Mucosa of rectum (tissue), 2 donors: ENCODE results near the gene LYPD1.

Experiments used
- H3K27ac ChIP-seq, 2 donors: one replicate each; pipeline ENCODE4 v1.7.0; 2013; ENCODE audit warnings: inconsistent platforms in 2 of 2, low read depth in 2 of 2, low read length in 2 of 2
- H3K27me3 ChIP-seq, 2 donors: one replicate each; pipeline ENCODE4 v1.7.0; 2013; ENCODE audit warnings: low read length in 2 of 2; ENCODE audit not compliant: control insufficient read depth in 2 of 2, insufficient read depth in 2 of 2
- H3K36me3 ChIP-seq, 2 donors: one replicate each; pipeline ENCODE4 v1.7.0; 2013; ENCODE audit warnings: low read length in 2 of 2; ENCODE audit not compliant: control insufficient read depth in 2 of 2, insufficient read depth in 2 of 2
- H3K4me1 ChIP-seq, 2 donors: one replicate each; pipeline ENCODE4 v1.7.0; 2013; ENCODE audit warnings: low read length in 2 of 2, mild to moderate bottlenecking in 1 of 2; ENCODE audit not compliant: control insufficient read depth in 2 of 2, insufficient read depth in 2 of 2
- H3K4me3 ChIP-seq, 2 donors: one replicate each; pipeline ENCODE4 v1.7.0; 2013; ENCODE audit warnings: low read length in 2 of 2
- H3K9ac ChIP-seq, 2 donors: one replicate each; pipeline ENCODE4 v1.7.0; 2013; ENCODE audit warnings: low read length in 2 of 2, low read depth in 1 of 2, mild to moderate bottlenecking in 1 of 2
- H3K9me3 ChIP-seq, 2 donors: one replicate each; pipeline ENCODE4 v1.7.0; 2013; ENCODE audit warnings: low read length in 2 of 2; ENCODE audit not compliant: control insufficient read depth in 2 of 2
- donor health status: healthy.
- donor health status: Normal muscosa, but diverticular disease.

The LYPD1 gene

DNA sequence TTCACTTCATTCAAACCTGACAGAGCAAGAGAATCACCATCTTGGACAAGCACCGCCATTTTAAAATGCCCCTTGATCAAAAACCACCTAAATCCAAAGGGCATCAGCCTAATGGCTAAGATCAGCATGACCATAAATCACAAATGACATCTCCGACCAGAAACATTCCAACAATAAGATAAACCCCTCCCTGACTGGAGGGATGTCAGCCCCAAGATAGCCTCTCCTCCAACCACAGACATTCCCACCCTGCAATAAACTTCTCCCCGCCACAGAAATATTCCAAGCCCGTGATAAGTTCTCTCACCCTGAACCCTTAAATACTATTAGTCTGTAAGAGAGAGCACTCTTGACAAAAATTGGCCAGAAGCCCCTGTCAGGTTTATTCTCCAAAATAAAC, 21.6 kb upstream of the LYPD1 start:
- Histone ChIP-seq H3K4me3 (no peak overlapping the region), H3K9ac (no peak overlapping the region), H3K9me3 (no peaks in the 10 kb centered on the region), H3K27me3 (no peaks in the 10 kb centered on the region), H3K4me1 (no peaks in the 10 kb centered on the region), H3K27ac (no peak overlapping the region), H3K36me3 (no peaks in the 10 kb centered on the region)

DNA sequence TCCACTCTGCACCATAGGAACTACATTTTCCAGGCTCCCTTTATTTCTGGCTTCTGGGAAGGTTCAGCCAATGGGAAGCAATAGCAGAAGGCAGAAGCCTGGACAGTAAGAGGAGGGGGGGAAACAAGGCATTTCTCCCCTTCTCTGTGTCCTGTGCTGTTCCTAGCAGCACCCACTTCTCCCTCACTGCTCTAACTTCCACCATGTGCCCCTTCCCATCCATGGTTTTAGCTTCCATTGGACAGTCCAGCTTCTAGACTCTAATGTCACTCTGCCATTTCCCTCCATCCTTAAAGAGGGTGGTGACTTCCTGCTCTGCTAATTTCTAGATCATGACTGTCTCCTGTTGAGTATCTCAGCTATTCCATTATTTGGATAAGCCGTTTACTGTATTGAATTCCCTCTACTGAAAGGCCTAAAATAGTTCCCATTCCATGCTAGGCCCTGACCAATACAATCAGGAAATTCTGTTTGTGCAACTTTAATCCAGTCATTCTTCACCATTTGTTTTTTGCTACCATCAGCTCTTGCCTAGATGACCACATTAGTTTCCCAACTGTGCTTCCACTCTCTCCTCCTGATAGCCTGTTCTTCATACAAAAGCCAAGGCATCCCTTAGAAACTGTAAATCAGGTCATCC, 20.8 kb upstream of the LYPD1 start:
- Histone ChIP-seq H3K4me3 (no peak overlapping the region), H3K27ac (no peak overlapping the region), H3K9ac (no peak overlapping the region), H3K27me3 (no peaks in the 10 kb centered on the region), H3K9me3 (no peaks in the 10 kb centered on the region), H3K36me3 (no peaks in the 10 kb centered on the region), H3K4me1 (no peaks in the 10 kb centered on the region)

DNA sequence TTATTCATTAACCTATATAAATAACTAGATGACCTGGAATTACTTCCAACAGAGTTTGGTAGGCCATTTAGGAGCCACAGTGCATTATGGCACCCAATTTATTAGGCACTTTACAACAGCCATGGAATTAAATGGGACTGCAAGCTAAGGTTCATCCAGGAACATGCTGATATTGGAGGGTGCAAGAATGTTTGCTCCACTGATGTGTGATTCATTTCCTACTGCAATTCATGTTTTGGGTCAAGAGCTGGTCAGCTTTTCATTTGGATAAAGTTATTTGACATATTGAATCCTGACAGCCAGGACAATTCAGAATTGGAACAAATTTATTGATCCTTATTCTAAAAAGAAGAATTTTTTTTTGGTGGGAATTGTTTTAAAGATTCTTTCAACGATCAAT, 11.8 kb upstream of the LYPD1 start:
- no peaks in the 10 kb centered on the region for H3K4me1 ChIP-seq
- no peaks in the 10 kb centered on the region for H3K36me3 ChIP-seq
- no peaks in the 10 kb centered on the region for H3K9me3 ChIP-seq
- no peaks in the 10 kb centered on the region for H3K27me3 ChIP-seq
- no peak overlapping the region for H3K9ac ChIP-seq
- H3K27ac ChIP-seq = no peak overlapping the region
- H3K4me3 ChIP-seq = no peak overlapping the region

GRCh38 chr2:132680544-132680943, 10.5 kb upstream of the LYPD1 start:
- Histone ChIP-seq H3K4me1 (no peaks in the 10 kb centered on the region), H3K4me3 (no peak overlapping the region), H3K27ac (no peak overlapping the region), H3K27me3 (no peaks in the 10 kb centered on the region), H3K9ac (no peak overlapping the region), H3K9me3 (no peaks in the 10 kb centered on the region), H3K36me3 (no peaks in the 10 kb centered on the region)

DNA sequence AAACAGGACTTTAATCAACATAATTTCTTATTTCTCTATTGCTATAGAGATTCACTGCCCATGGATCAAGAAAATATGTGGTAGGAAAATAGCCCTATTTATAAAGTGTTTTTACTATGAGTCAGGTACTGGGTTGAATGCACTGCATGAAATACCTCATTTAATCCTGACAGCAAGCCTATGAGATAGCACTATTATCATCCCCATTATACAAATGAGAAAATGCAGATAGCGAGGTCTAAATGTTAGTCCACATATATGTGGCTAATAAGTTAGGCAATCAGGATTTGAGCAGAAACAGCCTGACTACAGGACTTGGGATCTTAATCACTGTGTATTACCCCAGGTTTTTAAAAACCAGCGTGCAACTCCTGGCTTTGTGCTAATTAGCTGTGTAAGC, 8.5 kb upstream of the LYPD1 start:
- H3K9ac ChIP-seq = no peak overlapping the region
- no peak overlapping the region for H3K4me3 ChIP-seq
- H3K27ac ChIP-seq = no peak overlapping the region
- no peaks in the 10 kb centered on the region for H3K4me1 ChIP-seq
- no peaks in the 10 kb centered on the region for H3K36me3 ChIP-seq
- no peaks in the 10 kb centered on the region for H3K9me3 ChIP-seq
- H3K27me3 ChIP-seq = no peaks in the 10 kb centered on the region

DNA sequence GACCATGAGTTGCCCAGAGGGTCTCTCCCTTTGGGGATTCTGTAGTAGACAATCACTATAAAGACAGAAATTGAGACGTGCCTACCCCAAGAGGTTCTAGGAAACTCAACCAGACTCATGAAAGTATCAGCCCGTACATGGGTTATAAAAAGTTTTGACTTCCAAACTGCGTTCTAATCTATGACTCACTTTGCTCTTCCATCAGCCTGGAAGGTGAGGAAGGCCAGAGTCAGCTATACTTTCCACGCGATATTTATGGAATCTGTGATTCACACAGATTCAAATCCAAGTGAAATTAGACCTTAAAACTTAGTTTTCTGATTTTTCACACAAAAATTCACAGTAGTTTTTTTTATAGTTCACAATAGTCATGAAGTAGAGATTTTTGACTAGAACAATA, 7.7 kb upstream of the LYPD1 start:
- Histone ChIP-seq H3K9me3 (no peaks in the 10 kb centered on the region), H3K27ac (no peak overlapping the region), H3K9ac (no peak overlapping the region), H3K36me3 (no peaks in the 10 kb centered on the region), H3K4me1 (no peaks in the 10 kb centered on the region), H3K27me3 (no peaks in the 10 kb centered on the region), H3K4me3 (no peak overlapping the region)

DNA sequence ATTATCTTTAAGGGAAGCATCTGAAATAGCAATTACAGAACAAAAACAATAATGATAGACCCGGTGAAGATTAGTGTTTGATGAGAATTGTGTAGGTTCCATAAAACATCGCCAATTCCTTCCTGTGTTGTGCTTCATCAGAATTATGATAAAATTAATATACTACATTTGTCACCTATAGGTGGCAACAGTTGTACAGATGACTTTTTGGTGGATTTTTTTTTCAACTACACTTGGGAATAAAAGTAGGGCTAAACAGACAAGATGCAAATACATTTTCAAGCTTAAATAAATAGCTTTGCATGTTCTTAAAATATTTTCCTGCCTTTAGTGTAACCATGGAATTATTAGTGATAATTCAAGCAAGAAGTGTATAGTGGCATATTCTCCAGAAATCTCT, 7.0 kb upstream of the LYPD1 start:
- Histone ChIP-seq H3K4me1 (no peaks in the 10 kb centered on the region), H3K27ac (no peak overlapping the region), H3K27me3 (no peaks in the 10 kb centered on the region)

GRCh38 chr2:132671151-132671835, 1.3 kb upstream of the LYPD1 start:
- no peak overlapping the region for H3K27ac ChIP-seq
- H3K4me1 ChIP-seq = peaks cover 8% of the 10 kb centered on the region in 2 donors
- H3K27me3 ChIP-seq = peaks cover 18 to 34% of the 10 kb centered on the region in 2 donors
- peak overlapping the region in 1 of 2 donors; percentile 35 for H3K4me3 ChIP-seq
- H3K36me3 ChIP-seq = no peaks in the 10 kb centered on the region
- no peaks in the 10 kb centered on the region for H3K9me3 ChIP-seq
- H3K9ac ChIP-seq = no peak overlapping the region

More for the DNA sequence above, 7.0 kb upstream of the LYPD1 start:
- Histone ChIP-seq H3K9me3 (no peaks in the 10 kb centered on the region), H3K36me3 (no peaks in the 10 kb centered on the region), H3K9ac (no peak overlapping the region), H3K4me3 (no peak overlapping the region)

DNA sequence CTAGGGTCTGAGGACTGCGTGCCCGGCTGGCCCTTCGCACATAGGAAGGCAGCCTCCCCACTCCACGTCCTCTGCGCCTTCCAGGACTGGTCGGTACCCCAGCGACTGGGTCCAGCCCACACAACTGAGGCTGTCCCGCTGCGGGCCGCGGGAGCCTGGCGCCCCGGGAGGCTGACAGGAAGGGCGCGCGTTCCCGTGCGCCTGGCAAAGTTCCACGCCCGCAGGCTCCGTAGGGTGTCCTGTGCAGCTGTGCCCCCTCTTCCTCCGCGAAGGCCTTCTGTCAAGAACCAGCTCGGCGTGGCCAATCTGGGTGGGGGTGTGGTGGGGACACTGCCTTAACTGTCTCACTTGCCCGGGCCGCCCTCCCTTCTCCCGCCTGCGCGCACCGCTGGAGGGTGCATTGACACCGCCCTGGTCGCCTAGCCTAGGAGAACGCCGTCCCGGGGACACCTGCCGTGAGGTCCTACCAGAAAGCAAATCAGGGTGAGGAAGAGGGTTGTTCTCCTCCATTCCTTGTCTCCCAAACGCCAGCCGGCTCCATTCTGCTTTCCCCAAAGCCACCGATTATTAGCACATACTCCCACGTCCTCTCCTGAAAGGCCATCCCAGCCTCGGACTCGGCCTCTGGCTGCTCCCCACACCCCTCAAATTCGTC, 618 bp upstream of the LYPD1 start:
- Histone ChIP-seq H3K9me3 (no peaks in the 10 kb centered on the region), H3K4me3 (peak overlapping the region; percentile 35 to 42), H3K27me3 (peaks cover 18 to 36% of the 10 kb centered on the region in 2 donors), H3K4me1 (peaks cover 8% of the 10 kb centered on the region in 2 donors), H3K36me3 (no peaks in the 10 kb centered on the region), H3K27ac (no peak overlapping the region), H3K9ac (no peak overlapping the region)
